GM21786 (cell line): ENCODE measurements around the gene KIAA0232.

Experiments
- ATAC-seq: cut with Tn5 transposase; IDR thresholded peaks from one replicate; pipeline ENCODE4 v1.9.1; 2021; ENCODE audit not compliant: unreplicated experiment

The KIAA0232 gene

DNA sequence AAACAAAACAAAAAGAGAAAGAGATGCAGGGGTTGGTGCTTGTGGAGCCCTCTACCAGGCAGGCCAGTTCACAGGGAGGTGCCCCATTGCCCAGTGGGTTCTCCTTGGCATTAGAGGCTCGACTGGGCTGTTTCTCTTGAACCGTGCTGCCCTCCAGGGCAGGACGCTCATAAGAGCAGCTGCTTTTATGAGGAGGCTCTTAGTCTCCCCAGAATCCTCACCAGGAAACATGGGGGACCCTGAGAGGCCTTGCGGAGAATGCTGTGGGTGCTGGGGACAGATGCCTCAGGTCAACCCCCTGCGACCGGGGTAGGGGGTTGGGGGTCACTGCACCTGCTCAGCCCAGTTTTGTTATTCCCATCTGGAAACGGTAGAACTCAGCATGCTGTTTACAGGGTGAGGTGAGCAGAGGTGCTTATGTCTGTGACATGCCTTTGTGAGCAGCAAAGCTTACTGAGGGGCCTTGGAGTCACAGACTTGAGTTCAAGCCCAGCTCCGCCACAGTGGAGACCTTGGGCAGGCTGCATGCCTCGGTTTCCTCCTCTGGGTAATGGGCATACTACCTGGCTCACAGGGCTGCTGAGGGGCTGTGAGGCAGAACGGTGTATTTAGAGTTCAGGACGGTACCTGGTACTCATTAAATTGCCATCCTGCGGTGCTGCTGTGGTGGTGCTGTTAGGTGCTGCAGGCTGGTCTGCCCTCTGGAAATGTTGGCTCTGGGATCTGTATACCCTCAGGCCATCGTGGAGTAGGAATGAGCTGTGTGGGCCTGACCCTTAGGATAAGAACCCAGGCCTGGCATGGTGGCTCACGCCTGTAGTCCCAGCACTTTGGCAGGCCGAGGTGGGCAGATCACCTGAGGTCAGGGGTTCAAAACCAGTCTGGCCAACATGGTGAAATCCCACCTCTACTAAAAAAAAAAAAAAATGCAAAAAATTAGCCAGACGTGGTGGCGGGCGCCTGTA is 132.8 kb downstream of the KIAA0232 start:
- ATAC-seq, result no peak

DNA sequence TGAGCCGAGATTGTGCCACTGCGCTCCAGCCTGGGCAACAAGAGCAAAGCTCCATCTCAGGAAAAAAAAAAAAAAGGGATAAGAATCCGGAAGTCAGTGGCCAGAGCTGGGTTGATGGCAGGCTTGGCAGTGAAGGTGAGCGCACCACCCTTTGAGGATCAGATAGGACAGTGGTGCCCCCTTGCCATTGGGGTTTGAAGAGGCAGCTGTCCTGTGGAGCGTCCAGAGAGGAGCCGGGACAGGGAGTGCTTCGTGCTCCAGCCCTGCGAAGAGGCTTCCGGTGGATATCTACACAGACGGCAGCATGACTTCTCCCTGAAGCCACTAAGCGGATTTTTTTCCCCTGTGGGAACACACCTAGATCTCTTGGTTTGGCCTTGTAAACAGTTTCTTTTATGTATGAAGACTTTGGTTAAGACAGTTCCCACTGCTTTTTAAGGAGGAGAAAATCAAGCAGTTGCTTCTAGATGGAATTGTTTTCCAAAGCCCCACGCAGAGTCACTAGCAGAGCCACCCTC is 133.6 kb downstream of the KIAA0232 start:
- ATAC-seq, result no peak

DNA sequence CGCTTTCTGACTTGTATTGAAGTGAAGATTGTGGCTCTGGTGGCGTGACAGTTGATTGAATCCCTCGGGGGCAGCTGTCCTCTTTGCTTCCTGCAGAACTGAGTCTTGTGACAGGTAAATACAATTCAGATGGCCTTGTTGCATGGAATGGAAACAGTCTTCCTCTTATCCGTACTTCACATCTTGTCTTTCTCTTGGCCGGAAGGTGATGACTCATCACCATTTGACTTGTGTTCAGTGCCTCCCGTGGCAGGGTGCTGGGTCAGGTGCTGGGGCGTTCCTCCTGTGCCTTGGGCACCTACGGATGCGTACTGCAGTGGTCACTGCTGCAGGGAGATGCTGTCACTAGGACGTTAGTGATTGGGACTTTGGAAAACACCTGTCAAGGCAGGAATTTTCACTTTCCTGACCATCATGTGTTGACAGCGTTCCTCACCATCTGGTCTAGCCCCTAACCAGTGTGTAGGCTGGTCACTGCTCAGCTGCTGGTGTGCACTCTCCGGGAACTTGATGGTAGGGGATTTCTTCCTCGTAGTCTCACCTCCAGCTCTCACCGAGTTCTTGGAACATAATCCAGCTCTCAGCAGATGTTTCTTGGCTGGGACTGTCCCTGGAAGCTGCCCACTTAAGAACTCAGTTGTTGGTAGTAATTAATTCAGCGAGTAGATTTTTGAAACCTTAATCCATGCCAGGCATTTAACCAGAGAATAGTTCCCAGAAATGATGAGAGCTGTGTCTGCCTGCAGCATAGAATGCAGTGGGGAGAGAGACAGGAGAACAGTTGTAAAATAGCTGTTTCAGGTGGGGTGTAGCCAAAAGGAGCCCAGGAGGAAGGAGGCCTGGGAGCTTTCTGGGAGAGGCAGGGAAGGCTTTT is 134.3 kb downstream of the KIAA0232 start:
- no peak for ATAC-seq

DNA sequence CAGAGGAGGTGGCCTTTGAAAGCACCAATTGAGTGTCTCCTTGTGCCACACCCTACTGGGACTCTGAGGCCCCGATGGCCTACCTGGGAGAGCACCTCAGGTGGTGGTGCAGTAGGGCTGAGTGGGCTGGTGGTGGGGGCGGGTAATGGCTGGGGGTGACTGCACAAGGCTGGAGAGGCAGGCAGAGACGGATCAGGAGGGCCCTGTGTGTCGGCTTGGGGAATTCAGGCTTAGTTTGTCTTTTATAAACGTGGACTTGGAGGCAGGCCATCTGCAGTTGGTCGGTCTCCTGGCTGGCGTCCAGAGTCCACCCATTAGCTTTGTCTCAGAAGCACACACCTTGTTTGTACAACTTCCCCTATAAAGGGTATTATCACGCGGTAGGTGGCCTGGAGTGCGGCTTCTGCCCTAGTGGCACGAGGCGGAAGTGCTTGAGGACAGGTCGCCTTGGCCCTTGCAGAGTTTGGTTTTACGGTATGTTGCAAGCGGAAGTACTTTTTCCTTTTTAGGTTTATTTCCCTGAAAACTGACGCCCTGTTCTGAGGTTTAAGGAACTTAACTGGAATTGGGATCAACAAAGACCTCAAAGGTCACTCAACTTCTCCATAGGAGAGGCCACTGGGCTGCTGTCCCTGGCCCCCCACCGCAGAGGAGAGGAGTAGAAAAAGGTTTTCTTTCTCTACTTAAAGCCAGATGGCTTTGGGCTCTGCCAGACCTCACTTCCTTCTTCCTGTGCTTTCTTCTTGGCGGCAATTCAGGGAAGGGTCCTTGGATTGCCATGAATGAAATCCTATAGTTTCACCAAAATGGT is 135.1 kb downstream of the KIAA0232 start:
- peak; percentile 67 for ATAC-seq

DNA sequence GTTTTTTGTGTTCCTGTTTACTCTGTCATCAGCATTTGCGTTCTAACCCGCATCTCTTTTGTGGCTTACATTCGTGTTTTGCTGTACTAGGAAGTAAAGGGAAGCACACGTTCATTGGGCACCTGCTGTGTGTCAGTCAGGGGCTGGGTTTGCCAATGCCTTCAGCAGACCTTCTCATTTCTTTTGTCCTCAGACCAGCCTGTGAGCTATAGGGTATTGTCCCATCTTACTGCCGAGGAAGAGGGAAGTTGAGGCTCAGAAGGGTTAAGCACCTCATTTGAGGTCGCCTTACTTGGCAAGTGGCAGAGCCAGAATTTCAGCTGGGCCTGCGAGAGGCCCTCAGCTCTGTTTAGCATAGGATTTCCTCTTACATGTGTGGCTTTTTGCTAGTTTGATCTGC is 135.8 kb downstream of the KIAA0232 start:
- ATAC-seq, result no peak

DNA sequence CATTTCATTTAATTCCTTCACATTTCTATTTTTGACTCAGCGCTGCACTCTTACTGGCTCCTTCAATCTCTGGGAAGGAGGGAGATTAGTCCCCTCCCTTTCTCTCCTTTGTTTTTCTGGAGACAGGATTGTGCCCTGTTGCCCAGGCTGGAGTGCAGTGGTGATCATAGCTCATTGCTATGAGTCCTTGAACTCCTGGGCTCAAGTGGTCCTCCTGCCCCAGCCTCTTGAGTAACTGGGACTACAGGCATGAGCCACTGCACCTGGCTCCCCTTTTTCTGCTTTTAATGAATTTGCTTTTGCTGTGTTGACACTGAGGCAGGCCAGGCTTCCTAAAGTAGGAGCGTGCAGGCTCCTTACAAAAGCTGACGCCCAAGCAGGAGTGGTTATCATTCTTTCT is 137.6 kb downstream of the KIAA0232 start:
- no peak for ATAC-seq

DNA sequence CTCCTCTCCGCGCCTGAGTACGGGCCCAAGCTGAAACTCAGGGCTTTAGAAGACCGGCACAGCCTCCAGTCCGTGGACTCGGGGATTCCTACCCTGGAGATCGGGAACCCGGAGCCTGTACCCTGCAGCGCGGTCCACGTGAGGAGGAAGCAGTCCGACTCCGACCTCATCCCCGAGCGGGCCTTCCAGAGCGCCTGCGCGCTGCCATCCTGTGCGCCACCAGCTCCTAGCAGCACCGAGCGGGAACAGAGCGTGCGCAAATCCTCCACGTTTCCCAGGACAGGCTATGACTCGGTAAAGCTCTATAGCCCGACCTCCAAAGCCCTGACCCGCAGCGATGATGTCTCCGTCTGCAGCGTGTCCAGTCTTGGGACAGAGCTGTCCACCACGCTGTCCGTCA is 141.0 kb downstream of the KIAA0232 start:
- no peak for ATAC-seq

DNA sequence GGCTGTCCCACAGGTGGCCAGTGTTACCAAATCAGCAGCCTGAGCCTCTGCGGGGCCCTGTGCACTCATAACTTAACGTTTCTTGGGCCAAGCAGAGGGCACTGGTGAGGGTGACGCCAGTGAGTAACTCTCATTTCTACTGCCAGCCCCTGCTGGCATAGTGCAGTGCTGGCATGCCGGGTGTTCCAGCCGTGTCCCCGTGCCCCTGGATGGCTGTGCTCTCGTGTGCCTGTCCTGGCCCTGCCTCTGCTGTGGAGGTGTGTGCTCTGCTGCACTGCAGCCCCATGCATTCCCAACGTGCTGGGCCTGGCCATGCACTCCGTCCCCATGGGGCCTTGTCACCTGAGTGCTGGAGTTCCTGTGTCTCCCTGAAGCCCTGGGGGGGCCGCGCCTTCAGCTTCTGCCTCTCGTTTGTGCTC is 141.8 kb downstream of the KIAA0232 start:
- no peak for ATAC-seq

DNA sequence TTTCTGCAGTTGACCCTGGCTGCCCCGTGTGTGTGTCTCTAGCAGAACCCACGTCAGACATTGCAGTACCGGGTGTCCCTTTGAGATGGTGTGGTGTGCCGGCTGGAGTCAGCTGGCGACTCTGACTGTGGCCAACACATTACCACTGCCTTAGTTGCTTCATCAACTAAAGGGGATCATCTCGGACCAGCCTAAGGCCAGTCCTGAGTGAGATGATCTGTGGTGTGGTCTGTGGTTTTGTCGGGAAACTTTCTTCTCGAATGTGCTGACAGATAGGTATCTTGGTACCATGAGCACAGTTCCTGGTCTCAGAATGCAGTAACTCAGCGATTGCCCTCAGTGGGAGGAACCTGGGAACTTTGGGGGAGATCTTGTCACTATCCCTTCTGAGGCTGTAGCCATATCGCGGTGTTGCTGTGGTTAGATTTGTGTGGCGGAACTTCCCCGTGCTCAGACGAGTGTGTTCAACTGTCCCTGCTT is 142.9 kb downstream of the KIAA0232 start:
- no peak for ATAC-seq

DNA sequence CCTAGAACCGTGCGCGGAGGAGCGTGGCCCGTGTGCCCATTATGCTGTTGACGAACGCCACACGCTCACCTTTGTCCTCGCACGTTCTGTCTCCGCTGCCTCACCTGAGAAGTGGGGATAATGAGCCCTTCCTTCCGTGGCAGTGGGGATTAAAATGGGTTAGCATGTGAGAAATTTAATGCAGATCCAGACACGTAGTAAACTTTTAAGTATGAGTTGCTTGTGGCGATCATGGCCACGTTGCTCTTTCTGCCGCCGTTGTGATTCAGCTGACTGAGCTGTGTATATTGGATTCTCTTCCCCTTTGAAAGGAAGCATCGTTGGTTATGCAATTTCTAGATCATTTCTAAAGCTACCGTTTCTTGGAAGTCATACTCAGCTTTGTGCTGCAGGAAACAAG is 143.6 kb downstream of the KIAA0232 start:
- ATAC-seq, result no peak

DNA sequence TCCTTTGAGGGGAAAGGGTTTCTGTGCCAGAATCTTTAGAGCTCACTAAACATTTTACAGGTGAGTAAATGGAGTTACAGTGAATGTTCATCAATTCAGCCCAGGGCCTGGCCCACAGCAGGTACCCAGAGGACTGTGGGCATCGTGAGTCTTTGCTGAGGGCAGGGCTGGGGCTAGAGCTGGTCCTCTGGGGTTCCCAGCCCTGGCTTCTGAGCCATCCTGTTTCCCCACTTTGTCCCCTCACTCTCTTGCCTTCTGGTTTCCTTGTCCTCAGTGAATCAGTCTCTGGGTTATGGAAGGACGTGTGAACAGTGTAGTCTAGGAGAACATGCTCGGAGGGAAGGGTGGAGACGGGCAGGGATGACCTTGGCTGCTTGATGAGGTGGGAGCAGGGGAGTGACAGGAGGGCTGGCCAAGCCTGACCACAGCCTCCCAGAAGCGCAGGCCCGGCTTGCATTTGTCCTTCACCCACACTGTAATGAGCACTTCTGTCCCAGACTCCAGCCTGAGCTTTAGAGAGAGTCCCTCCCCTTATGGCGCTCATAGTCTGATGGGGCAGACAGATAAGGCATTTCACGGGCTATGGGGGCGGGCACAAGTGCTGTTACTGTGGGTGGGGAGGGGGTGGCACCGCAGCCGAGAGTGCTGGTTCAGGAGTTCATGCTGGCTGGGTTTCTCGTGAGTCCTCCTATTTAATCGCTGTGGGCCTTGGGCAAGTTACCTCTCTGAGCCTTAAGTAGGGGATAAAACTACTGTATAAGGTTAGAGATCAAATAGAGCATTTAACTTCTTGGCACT is 144.4 kb downstream of the KIAA0232 start:
- no peak for ATAC-seq

DNA sequence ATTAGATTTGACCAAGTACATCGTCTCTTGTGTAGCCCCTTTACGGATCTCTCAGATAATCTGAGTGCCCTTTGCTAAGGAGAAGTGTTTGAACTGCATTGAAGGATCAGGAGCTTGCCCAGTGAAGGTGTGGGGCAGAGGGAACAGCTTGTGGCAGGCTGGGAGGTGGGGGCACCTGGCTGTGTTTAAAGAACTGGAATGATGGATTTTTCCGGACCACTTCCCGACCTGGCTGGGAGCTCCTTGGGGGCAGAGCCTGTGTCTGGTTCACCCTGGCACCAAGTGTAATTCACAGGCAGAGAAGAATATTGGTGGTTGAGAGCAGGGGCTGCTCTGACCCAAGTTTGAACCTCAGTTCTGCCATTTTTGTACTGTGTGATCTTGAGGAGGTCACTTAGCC is 145.6 kb downstream of the KIAA0232 start:
- ATAC-seq, result no peak

DNA sequence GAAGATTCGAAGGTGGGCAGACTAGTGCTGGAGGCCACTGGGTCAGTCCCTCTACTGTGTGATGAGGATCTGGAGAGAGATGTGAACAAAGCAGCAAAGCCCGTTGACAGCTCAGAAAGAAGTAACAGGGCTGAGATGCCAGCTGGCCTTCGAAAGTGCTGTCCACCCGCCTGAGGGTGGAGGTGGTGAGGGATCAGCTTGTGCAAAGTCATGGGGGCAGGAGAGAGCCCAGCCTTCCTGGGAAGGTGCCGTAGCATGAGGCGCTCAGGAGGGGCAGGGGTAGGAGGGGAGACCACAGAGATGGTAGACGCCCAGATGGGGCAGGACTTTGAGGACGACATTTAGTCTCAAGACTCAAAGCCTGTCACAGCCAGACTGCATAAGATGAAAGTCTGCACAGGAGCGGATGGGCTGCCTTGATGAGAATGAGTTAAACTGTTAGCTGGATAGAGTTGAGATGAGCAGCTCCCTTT is 146.8 kb downstream of the KIAA0232 start:
- ATAC-seq, result no peak

DNA sequence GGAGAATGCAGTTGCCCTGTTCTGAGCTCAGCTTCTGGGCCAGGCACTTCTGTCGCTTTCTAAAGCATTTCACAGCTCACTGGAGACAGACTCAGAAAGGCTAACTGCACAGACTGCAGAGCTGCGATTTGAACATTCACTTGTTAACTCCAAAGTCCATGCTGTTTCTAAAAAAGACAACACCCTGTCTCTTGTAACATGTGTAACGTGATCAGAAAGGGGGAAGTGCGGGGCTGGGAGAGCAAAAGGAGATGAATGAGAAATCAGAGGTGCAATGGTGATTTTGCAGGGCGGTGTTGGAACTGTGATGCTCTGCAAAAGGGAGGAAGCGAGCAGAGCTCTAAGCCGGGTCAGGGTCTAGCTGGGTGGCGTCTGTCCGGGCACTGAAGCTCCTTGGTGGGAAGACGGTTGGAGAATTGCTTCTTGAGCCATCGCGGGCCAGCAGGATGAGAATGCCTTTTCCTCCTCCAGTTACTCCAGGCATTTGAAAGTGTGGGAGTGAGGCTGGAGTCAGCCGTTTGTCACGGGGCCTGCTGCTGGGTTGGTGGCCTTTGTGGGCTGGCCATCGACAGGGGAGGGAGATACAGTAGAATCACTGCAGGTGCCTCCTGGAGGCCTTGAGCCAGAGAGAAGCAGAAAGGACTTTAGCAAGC is 147.4 kb downstream of the KIAA0232 start:
- ATAC-seq, result no peak

DNA sequence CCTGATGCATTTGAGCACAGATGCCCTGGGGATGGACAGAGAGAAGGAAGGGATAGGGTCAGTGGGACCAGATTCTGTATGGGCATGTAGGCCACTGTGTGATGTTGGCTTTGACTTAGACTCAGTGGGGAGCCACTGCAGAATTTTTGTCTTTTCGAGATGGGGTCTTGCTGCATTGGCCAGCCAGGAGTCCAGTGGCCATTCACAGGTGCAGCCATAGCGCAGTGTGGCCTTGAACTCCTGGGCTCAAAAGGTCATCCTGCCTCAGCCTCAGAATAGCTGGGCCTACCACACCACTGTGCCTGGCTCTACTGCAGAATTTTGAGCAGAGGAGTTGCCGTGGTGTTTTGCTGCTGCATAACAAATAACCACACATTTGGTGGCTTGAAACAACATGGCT is 149.9 kb downstream of the KIAA0232 start:
- ATAC-seq, result no peak

DNA sequence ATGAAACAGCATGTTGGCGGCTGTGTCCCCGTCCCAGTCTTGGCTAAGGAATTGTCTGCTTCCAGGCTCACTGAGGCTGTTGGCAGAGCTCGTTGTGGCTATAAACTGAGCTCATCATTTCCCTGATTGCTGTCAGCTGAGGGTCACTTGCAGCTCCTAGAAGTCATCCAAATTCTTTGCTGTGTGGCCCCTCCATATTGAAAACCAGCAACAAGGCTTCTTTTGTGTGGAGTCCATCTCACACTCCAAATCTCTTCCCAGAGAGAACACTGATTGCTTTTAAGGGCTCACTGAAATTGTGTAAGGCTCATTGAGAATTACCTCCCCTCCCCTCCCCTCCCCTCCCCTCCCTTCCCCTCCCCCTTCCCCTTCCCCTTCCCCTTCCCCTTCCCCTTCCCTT is 150.4 kb downstream of the KIAA0232 start:
- no peak for ATAC-seq
